Measurements from ENCODE around the gene C1orf198.

The C1orf198 gene

GRCh38 chr1:230824551-230824918 lies 43.8 kb downstream of the C1orf198 start:
- Histone ChIP-seq H3K9me2 (replicated peaks; ENCODE audit: low read depth, low read length) (no peaks in the 10 kb centered on the region), H3K4me2 (ENCODE audit: low read depth, low read length, poor library complexity, severe bottlenecking) (no peak overlapping the region), H3K9me3 (ENCODE audit: insufficient read depth, low read depth, low read length) (no peaks in the 10 kb centered on the region), H3K4me1 (ENCODE audit: insufficient read depth, low read length, poor library complexity, severe bottlenecking) (no peaks in the 10 kb centered on the region), H3K79me2 (ENCODE audit: insufficient read depth, low read length) (no peaks in the 10 kb centered on the region), H3K4me3 (ENCODE audit: low read length, poor library complexity, severe bottlenecking) (no peak overlapping the region), H3F3A (ENCODE audit: low read depth) (no peaks in the 10 kb centered on the region), H3K36me3 (ENCODE audit: insufficient read depth, low read length) (no peaks in the 10 kb centered on the region), H3K9ac (ENCODE audit: low read depth, low read length, poor library complexity, severe bottlenecking) (no peak overlapping the region), H2AFZ (ENCODE audit: low read length) (no peak overlapping the region), H4K20me1 (ENCODE audit: insufficient read depth, low read length, poor library complexity, severe bottlenecking) (no peaks in the 10 kb centered on the region), H3K27me3 (ENCODE audit: insufficient read depth, low read length, poor library complexity, severe bottlenecking) (no peaks in the 10 kb centered on the region)
- TF ChIP-seq CTCF (conservative IDR thresholded peaks at IDR 0.05; ENCODE audit: low read length), result no peak
- TF ChIP-seq EZH2phosphoT487 (IDR thresholded peaks at IDR 0.05; ENCODE audit: borderline replicate concordance), result no peak

DNA sequence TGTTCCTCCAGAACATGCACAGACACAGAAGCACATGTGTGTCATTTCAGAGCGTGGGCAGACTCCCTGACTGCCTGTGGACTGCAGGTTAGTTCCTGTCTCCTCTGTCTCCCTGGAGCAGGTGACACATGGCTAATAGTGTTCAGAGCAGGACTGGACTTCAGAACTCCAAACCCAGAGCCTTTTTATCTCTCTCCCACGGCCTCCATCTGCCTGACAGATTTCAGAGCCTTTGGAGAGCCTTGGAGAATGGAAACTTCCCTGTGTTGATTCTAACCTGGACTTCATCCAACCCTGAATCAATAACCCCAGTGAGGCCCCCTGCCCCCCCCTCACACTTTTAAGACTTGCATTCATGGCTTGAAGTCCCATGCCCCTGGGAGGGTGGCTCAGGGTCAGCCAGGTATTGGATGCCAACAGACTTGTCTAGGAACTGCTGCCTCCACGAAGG lies 44.4 kb downstream of the C1orf198 start:
- H3K4me1 ChIP-seq (ENCODE audit: insufficient read depth, low read length, poor library complexity, severe bottlenecking), result no peaks in the 10 kb centered on the region
- no peaks in the 10 kb centered on the region for H3K79me2 ChIP-seq (ENCODE audit: insufficient read depth, low read length)
- no peaks in the 10 kb centered on the region for H3K9me3 ChIP-seq (ENCODE audit: insufficient read depth, low read depth, low read length)
- H3K4me2 ChIP-seq (ENCODE audit: low read depth, low read length, poor library complexity, severe bottlenecking), result no peak overlapping the region
- no peak overlapping the region for H3K9ac ChIP-seq (ENCODE audit: low read depth, low read length, poor library complexity, severe bottlenecking)
- TF ChIP-seq CTCF (conservative IDR thresholded peaks at IDR 0.05; ENCODE audit: low read length) (no peak), EZH2phosphoT487 (IDR thresholded peaks at IDR 0.05; ENCODE audit: borderline replicate concordance) (no peak)
- H3K4me3 ChIP-seq (ENCODE audit: low read length, poor library complexity, severe bottlenecking), result no peak overlapping the region
- no peaks in the 10 kb centered on the region for H3F3A ChIP-seq (ENCODE audit: low read depth)
- no peaks in the 10 kb centered on the region for H3K36me3 ChIP-seq (ENCODE audit: insufficient read depth, low read length)
- no peak overlapping the region for H2AFZ ChIP-seq (ENCODE audit: low read length)
- no peaks in the 10 kb centered on the region for H4K20me1 ChIP-seq (ENCODE audit: insufficient read depth, low read length, poor library complexity, severe bottlenecking)
- no peaks in the 10 kb centered on the region for H3K27me3 ChIP-seq (ENCODE audit: insufficient read depth, low read length, poor library complexity, severe bottlenecking)
- H3K9me2 ChIP-seq (replicated peaks; ENCODE audit: low read depth, low read length), result no peaks in the 10 kb centered on the region

DNA sequence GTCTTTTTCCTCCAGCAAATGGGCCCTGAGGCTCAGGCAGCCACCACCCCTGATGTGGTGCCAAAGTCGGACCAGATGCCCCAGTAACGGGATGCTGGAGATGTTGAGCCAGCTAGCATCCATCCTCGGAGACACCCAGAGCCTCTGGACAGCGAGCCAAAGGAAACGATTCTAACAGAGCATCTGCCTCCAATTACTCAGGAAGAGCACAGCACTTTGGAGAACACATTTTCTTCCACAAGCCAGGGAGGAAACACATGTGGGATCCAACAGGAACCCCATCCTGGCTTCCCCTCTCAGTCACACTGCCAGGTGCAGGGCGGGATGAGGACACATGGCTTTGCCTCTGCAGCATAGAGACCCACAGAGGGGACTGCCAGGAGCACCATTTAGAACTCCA lies 44.9 kb downstream of the C1orf198 start:
- Histone ChIP-seq H4K20me1 (ENCODE audit: insufficient read depth, low read length, poor library complexity, severe bottlenecking) (no peaks in the 10 kb centered on the region), H3K9me2 (replicated peaks; ENCODE audit: low read depth, low read length) (no peaks in the 10 kb centered on the region), H3K9me3 (ENCODE audit: insufficient read depth, low read depth, low read length) (no peaks in the 10 kb centered on the region), H3K4me3 (ENCODE audit: low read length, poor library complexity, severe bottlenecking) (no peak overlapping the region), H3K4me1 (ENCODE audit: insufficient read depth, low read length, poor library complexity, severe bottlenecking) (no peaks in the 10 kb centered on the region), H3K36me3 (ENCODE audit: insufficient read depth, low read length) (no peaks in the 10 kb centered on the region), H3K4me2 (ENCODE audit: low read depth, low read length, poor library complexity, severe bottlenecking) (no peak overlapping the region), H3K27me3 (ENCODE audit: insufficient read depth, low read length, poor library complexity, severe bottlenecking) (no peaks in the 10 kb centered on the region), H2AFZ (ENCODE audit: low read length) (no peak overlapping the region), H3K9ac (ENCODE audit: low read depth, low read length, poor library complexity, severe bottlenecking) (no peak overlapping the region), H3F3A (ENCODE audit: low read depth) (no peaks in the 10 kb centered on the region), H3K79me2 (ENCODE audit: insufficient read depth, low read length) (no peaks in the 10 kb centered on the region)
- TF ChIP-seq CTCF (conservative IDR thresholded peaks at IDR 0.05; ENCODE audit: low read length), result no peak
- no peak for TF ChIP-seq EZH2phosphoT487 (IDR thresholded peaks at IDR 0.05; ENCODE audit: borderline replicate concordance)

All from Loucy (cell line).